Mesenchymal stem cell (in vitro differentiated cells and primary cell): ENCODE measurements around the gene OR2A42.
"Not testable (repeated sequence)": the region's sequence is repeated elsewhere in the genome, so short reads cannot be mapped to it uniquely, and the experiment has no call there.

ENCODE experiments used
- DNase-seq: peaks from one replicate; pipeline ENCODE4 v3.0.0-alpha.2; 2013
- H2AFZ ChIP-seq: one replicate; pipeline ENCODE4 v1.6.1; 2013; ENCODE audit warnings: low read depth, mild to moderate bottlenecking, control low read depth, inconsistent platforms, low read length, moderate library complexity
- H2AK5ac ChIP-seq: 2 replicates; pipeline ENCODE4 v1.6.1; 2013; ENCODE audit warnings: low read length, moderate library complexity, mild to moderate bottlenecking, inconsistent platforms; ENCODE audit not compliant: severe bottlenecking
- H2BK120ac ChIP-seq: one replicate; pipeline ENCODE4 v1.6.1; 2013; ENCODE audit warnings: low read depth, mild to moderate bottlenecking, inconsistent platforms, low read length, moderate library complexity
- H2BK12ac ChIP-seq, 2 experiments: one replicate each; pipeline ENCODE4 v1.6.1; 2013; ENCODE audit warnings: inconsistent platforms in 2 of 2, low read length in 2 of 2, mild to moderate bottlenecking in 2 of 2, moderate library complexity in 2 of 2, control low read depth in 1 of 2
- H2BK15ac ChIP-seq: one replicate; pipeline ENCODE4 v1.6.1; 2013; ENCODE audit warnings: mild to moderate bottlenecking, low read depth, inconsistent platforms; ENCODE audit not compliant: poor library complexity, severe bottlenecking
- H2BK5ac ChIP-seq: 2 replicates; pipeline ENCODE4 v1.6.1; 2013; ENCODE audit warnings: low read depth, mild to moderate bottlenecking, low read length, control low read depth, inconsistent platforms; ENCODE audit not compliant: poor library complexity, severe bottlenecking
- H3K14ac ChIP-seq, 2 experiments: one replicate each; pipeline ENCODE4 v1.6.1; 2013; ENCODE audit warnings: inconsistent platforms in 2 of 2, low read length in 2 of 2, control low read depth in 1 of 2, mild to moderate bottlenecking in 1 of 2, moderate library complexity in 1 of 2
- H3K18ac ChIP-seq, 2 experiments: one replicate each; pipeline ENCODE4 v1.6.1; 2013; ENCODE audit warnings: inconsistent platforms in 2 of 2, low read length in 2 of 2, control low read depth in 1 of 2, low read depth in 1 of 2, mild to moderate bottlenecking in 1 of 2
- H3K23ac ChIP-seq, 2 experiments: one replicate each; pipeline ENCODE4 v1.6.1; 2013; ENCODE audit warnings: inconsistent platforms in 2 of 2, low read length in 2 of 2, mild to moderate bottlenecking in 2 of 2, moderate library complexity in 2 of 2, control low read depth in 1 of 2
- H3K27ac ChIP-seq: 2 replicates; pipeline ENCODE4 v1.5.1; 2013; ENCODE audit warnings: mild to moderate bottlenecking, moderate library complexity, low read length, control low read depth, inconsistent platforms; ENCODE audit not compliant: poor library complexity, severe bottlenecking
- H3K27me3 ChIP-seq, 2 experiments: 2 replicates each; pipeline versions ENCODE4 v1.6.1 to v1.7.0; 2013; ENCODE audit warnings: low read length in 2 of 2, mild to moderate bottlenecking in 2 of 2, moderate library complexity in 2 of 2, control low read depth in 1 of 2, inconsistent platforms in 1 of 2; ENCODE audit not compliant: control insufficient read depth in 1 of 2, insufficient read depth in 1 of 2
- H3K36me3 ChIP-seq, 2 experiments: 2 replicates each; pipeline versions ENCODE4 v1.6.1 to v1.7.0; 2013; ENCODE audit warnings: low read length in 2 of 2, control low read depth in 1 of 2, inconsistent platforms in 1 of 2, low read depth in 1 of 2, mild to moderate bottlenecking in 1 of 2; ENCODE audit not compliant: insufficient read depth in 2 of 2, control insufficient read depth in 1 of 2
- H3K4ac ChIP-seq, 2 experiments: one replicate each; pipeline ENCODE4 v1.6.1; 2013; ENCODE audit warnings: inconsistent platforms in 2 of 2, low read length in 2 of 2, mild to moderate bottlenecking in 2 of 2, moderate library complexity in 2 of 2, control low read depth in 1 of 2, low read depth in 1 of 2
- H3K4me1 ChIP-seq: 2 replicates; pipeline ENCODE4 v1.6.1; 2013; ENCODE audit warnings: low read depth, low read length, control low read depth; ENCODE audit not compliant: control insufficient read depth, insufficient read depth
- H3K4me2 ChIP-seq: 2 replicates; pipeline ENCODE4 v1.6.1; 2013; ENCODE audit warnings: low read length, mild to moderate bottlenecking, inconsistent platforms; ENCODE audit not compliant: poor library complexity, severe bottlenecking
- H3K4me3 ChIP-seq, 2 experiments: 2 replicates each; pipeline versions ENCODE4 v1.5.1 to v1.7.0; 2013; ENCODE audit warnings: low read length in 2 of 2, mild to moderate bottlenecking in 2 of 2, control low read depth in 1 of 2, low read depth in 1 of 2; ENCODE audit not compliant: insufficient read depth in 1 of 2
- H3K79me1 ChIP-seq: replicated peaks from 2 replicates; pipeline ENCODE4 v1.6.1; 2013; ENCODE audit warnings: mild to moderate bottlenecking, control low read depth, low read length, inconsistent platforms; ENCODE audit not compliant: poor library complexity, severe bottlenecking
- H3K9ac ChIP-seq: 2 replicates; pipeline ENCODE4 v1.7.0; 2013; ENCODE audit warnings: mild to moderate bottlenecking, low read length, moderate library complexity
- H3K9me3 ChIP-seq: 2 replicates; pipeline ENCODE4 v1.7.0; 2013; ENCODE audit warnings: mild to moderate bottlenecking, low read length; ENCODE audit not compliant: control insufficient read depth
- H4K8ac ChIP-seq: one replicate; pipeline ENCODE4 v1.6.1; 2013; ENCODE audit warnings: inconsistent platforms, mild to moderate bottlenecking, low read length, moderate library complexity
- H4K91ac ChIP-seq: one replicate; pipeline ENCODE4 v1.6.1; 2013; ENCODE audit warnings: mild to moderate bottlenecking, low read length, inconsistent platforms
- WGBS: methylation state at CpG from one replicate; pipeline ENCODE4 v1.1.7; 2013; ENCODE audit warnings: mixed read lengths; 5-methylcytosine and 5-hydroxymethylcytosine counted together

OR2A42 gene

DNA sequence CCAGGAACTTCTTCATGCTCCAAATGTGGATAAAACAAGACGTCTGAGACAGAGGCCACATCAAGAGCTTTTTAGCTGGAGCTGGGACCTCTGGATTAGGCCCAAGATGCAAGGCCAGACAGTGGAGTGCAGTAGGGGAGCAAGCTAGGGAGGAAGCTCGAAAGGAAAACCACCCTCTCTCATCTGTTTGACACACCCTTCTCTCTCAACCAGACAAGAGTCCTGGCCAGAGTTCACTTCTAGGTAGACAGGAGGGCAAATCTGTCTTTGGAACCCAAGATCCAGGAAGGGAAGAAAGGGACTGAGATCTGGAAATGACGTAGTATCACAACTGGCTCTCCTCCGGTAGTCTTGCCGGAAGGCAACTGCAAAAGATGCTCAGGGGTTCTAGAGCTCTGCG is 45.0 kb downstream of the OR2A42 start:
- H3K27ac ChIP-seq, H3K14ac ChIP-seq, H3K4me1 ChIP-seq, H3K4ac ChIP-seq, H2BK15ac ChIP-seq, H3K4me2 ChIP-seq, H3K4me3 ChIP-seq, H2AK5ac ChIP-seq, H3K18ac ChIP-seq, H2BK120ac ChIP-seq, H3K79me1 ChIP-seq, H4K8ac ChIP-seq, H2BK5ac ChIP-seq, H3K36me3 ChIP-seq, H4K91ac ChIP-seq, DNase-seq, H2AFZ ChIP-seq, H3K9me3 ChIP-seq, H2BK12ac ChIP-seq, H3K9ac ChIP-seq, H3K27me3 ChIP-seq, H3K23ac ChIP-seq: not testable (repeated sequence)
- WGBS = no CpG with 5 or more reads among the region's 6 CpGs

DNA sequence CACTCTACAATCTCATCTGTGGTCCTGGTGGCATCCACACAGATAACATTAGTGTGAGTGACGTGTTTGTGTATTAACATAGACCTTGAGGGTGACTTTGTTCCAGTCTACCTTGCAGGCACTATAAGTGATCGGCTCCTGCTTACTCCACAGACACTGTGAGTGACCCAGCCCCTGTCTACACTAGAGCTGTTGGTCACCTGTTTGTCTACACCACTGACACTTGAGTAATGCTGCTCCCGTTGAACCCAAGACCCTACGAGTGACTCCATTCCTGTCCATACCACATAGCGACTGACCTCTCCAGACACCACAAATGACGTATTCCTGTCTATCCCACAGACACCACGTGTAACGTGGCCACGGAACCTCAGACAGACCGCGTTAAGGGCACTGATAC is 45.6 kb downstream of the OR2A42 start:
- H2AFZ ChIP-seq, H3K23ac ChIP-seq, H3K27me3 ChIP-seq, H3K9me3 ChIP-seq, H3K18ac ChIP-seq, H3K36me3 ChIP-seq, H3K4ac ChIP-seq, H3K14ac ChIP-seq, DNase-seq, H2BK12ac ChIP-seq, H3K4me1 ChIP-seq, H3K4me2 ChIP-seq, H3K9ac ChIP-seq, H2BK120ac ChIP-seq, H3K27ac ChIP-seq, H2AK5ac ChIP-seq, H2BK15ac ChIP-seq, H2BK5ac ChIP-seq, H4K8ac ChIP-seq, H3K79me1 ChIP-seq, H4K91ac ChIP-seq, H3K4me3 ChIP-seq: not testable (repeated sequence)
- WGBS = no CpG with 5 or more reads among the region's 11 CpGs

DNA sequence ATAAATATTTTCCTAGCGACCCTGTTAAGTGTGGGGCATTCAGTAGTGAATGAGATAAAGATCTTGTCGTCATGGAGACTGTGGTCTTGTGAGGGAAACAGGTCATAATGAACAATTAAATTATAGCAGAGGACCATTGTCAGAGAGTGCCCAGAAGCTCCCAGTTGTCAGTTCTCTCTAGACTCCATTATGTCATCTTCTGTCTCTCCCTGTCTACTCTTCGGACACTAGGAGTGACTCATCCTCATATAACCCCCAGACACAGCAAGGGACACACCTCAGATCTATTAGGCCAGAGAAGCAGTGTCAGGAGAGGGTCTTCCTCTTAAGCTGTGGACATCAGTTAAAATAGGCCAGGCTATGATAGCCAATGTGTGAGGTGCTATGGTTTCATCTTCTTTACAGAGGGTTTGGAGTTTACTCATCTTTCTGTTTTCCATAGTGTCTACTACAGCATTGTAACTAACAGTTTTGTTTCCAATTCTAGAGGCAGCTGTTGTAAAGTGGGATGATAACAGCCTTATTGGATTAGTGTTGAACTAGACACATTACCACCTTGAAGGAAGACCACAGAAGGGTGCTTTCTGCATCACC is 50.7 kb downstream of the OR2A42 start:
- H3K4me3 ChIP-seq, H3K18ac ChIP-seq, H3K14ac ChIP-seq, H3K4me1 ChIP-seq, H3K9ac ChIP-seq, H4K91ac ChIP-seq, H3K36me3 ChIP-seq, H2BK5ac ChIP-seq, H3K79me1 ChIP-seq, H2AK5ac ChIP-seq, H3K23ac ChIP-seq, H3K9me3 ChIP-seq, H2BK120ac ChIP-seq, DNase-seq, H3K4ac ChIP-seq, H2BK12ac ChIP-seq, H3K27ac ChIP-seq, H2AFZ ChIP-seq, H2BK15ac ChIP-seq, H3K4me2 ChIP-seq, H4K8ac ChIP-seq, H3K27me3 ChIP-seq: not testable (repeated sequence)
- WGBS = no CpG with 5 or more reads among the region's 3 CpGs

DNA sequence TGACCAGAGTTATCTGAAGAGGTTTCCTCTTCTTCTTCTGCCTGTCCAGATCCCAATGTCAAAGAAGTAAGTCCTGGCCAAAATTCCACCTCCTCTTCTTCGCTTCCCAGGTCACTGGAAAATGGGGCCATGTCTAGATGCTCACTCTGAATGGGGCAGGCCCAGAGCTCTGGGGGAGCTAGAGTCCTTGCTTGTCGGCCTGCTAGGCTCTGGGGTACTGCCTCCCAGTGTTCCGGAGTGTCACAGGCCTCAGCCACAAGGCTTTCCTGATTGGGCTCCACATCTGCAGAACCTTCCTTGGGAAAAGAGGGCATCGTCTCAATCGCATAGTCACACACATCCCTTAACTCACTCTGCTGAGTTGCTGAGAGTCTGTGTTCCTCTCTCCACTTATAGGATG is 51.6 kb downstream of the OR2A42 start:
- not testable (repeated sequence) for H3K4ac ChIP-seq, H2BK5ac ChIP-seq, H3K27ac ChIP-seq, H2AFZ ChIP-seq, H4K91ac ChIP-seq, H2BK15ac ChIP-seq, H2BK12ac ChIP-seq, H3K18ac ChIP-seq, H3K79me1 ChIP-seq, H3K27me3 ChIP-seq, H3K4me3 ChIP-seq, H2AK5ac ChIP-seq, H3K4me1 ChIP-seq, H3K9me3 ChIP-seq, H2BK120ac ChIP-seq, H3K36me3 ChIP-seq, H4K8ac ChIP-seq, H3K4me2 ChIP-seq, DNase-seq, H3K23ac ChIP-seq, H3K9ac ChIP-seq, H3K14ac ChIP-seq
- WGBS = no CpG with 5 or more reads among the region's 5 CpGs
